ENCODE measurements around the gene PARD3B. TPM values are rescaled to one million over a fixed set of nuclear protein-coding genes. Genes with fewer than 3 reads are reported as not detected.

The PARD3B gene
- total and polyA plus RNA-seq, 8 donors, result 18.5 to 24.6 (median 21.1) TPM

GRCh38 chr2:204896146-204896545 lies 350.9 kb downstream of the PARD3B start:
- Histone ChIP-seq H3K4me3 (no peak overlapping the region), H3K27me3 (no peaks in the 10 kb centered on the region), H3K36me3 (no peaks in the 10 kb centered on the region), H3K27ac (no peak overlapping the region), H3K4me1 (no peaks in the 10 kb centered on the region), H3K9me3 (peaks cover 0 to 7% of the 10 kb centered on the region in 2 donors)
- intact Hi-C loops (cut with DNase I), result no loop called here
- DNase-seq, result no peak
- TF ChIP-seq, protein P1, sequence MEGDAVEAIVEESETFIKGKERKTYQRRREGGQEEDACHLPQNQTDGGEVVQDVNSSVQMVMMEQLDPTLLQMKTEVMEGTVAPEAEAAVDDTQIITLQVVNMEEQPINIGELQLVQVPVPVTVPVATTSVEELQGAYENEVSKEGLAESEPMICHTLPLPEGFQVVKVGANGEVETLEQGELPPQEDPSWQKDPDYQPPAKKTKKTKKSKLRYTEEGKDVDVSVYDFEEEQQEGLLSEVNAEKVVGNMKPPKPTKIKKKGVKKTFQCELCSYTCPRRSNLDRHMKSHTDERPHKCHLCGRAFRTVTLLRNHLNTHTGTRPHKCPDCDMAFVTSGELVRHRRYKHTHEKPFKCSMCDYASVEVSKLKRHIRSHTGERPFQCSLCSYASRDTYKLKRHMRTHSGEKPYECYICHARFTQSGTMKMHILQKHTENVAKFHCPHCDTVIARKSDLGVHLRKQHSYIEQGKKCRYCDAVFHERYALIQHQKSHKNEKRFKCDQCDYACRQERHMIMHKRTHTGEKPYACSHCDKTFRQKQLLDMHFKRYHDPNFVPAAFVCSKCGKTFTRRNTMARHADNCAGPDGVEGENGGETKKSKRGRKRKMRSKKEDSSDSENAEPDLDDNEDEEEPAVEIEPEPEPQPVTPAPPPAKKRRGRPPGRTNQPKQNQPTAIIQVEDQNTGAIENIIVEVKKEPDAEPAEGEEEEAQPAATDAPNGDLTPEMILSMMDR (IDR thresholded peaks at IDR 0.05), result no peak
- no peak for ATAC-seq

- H3K4me1 ChIP-seq, result no peaks in the 10 kb centered on the region
- H3K36me3 ChIP-seq, result no peaks in the 10 kb centered on the region
- no peaks in the 10 kb centered on the region for H3K27me3 ChIP-seq
- H3K4me3 ChIP-seq, result no peak overlapping the region
- TF ChIP-seq, protein P1 (IDR thresholded peaks at IDR 0.05), result no peak
- H3K9me3 ChIP-seq, result peaks cover 0 to 7% of the 10 kb centered on the region in 2 donors
- DNase-seq (no peak), ATAC-seq (no peak)
- intact Hi-C loops (cut with DNase I), result no loop called here
- H3K27ac ChIP-seq, result no peak overlapping the region
These were observed 352.3 kb downstream of the PARD3B start for GRCh38 chr2:204897561-204897960.

DNA sequence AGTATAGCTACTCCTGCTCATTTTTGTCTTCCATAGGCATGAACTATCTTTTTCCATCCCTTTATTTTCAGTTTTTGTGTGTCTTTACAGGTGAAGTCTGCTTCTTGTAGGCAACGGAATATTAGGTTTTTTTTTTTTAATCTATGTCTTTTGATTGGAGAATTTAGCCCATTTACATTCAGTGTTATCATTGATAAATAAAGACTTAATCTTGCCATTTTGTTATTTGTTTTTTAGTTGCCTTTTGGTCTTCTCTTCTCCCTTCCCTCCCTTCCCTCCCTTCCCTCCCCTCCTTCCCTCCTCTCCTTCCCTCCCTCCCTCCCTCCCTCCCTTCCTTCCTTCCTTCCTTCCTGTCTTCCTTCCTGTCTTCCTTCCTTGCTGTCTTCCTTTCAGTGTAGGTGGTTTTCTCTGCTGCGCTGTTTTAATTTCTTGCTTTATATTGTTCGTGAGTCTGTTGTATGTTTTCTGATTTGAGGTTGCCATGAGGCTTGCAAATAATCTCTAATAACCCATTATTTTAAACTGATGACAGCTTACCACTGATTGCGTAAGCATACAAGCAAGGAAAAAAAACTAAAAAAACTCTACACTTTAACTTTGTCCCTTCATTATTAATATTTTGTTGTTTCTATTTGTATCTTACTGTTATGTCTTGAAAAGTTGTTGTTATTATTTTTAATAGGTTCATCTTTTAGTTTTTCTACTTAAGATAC lies 353.8 kb downstream of the PARD3B start:
- Histone ChIP-seq H3K9me3 (peaks cover 0 to 7% of the 10 kb centered on the region in 2 donors), H3K36me3 (no peaks in the 10 kb centered on the region), H3K4me3 (no peak overlapping the region), H3K27ac (no peak overlapping the region), H3K27me3 (no peaks in the 10 kb centered on the region), H3K4me1 (no peaks in the 10 kb centered on the region)
- DNase-seq, result no peak
- TF ChIP-seq, protein P1 (IDR thresholded peaks at IDR 0.05), result no peak
- no peak for ATAC-seq
- intact Hi-C loops (cut with DNase I), result no loop called here

GRCh38 chr2:204899983-204900382 lies 354.7 kb downstream of the PARD3B start:
- TF ChIP-seq, protein P1 (IDR thresholded peaks at IDR 0.05), result no peak
- H3K4me1 ChIP-seq, result no peaks in the 10 kb centered on the region
- no peak overlapping the region for H3K27ac ChIP-seq
- ATAC-seq (no peak), DNase-seq (no peak)
- no peaks in the 10 kb centered on the region for H3K27me3 ChIP-seq
- H3K9me3 ChIP-seq, result peaks cover 0 to 7% of the 10 kb centered on the region in 2 donors
- H3K4me3 ChIP-seq, result no peak overlapping the region
- H3K36me3 ChIP-seq, result no peaks in the 10 kb centered on the region
- intact Hi-C loops (cut with DNase I), result no loop called here

DNA sequence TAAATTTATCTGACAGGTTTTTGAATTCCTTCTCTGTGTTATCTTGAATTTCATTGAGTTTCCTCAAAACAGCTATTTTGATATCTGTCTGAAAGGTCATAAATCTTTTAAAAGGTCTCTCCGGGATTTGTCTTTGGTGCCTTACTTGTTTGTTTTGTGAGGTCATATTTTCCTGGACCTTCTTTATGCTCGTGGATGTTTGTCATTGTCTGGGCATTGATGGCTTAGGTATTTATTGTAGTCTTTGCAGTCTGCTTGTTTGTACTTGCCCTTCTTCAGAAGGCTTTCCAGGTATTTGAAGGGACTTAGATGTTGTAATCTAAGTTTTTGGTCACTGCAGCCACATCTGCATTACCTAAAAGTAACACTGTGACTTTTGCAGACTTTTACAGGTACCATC lies 355.2 kb downstream of the PARD3B start:
- no peak for DNase-seq
- Histone ChIP-seq H3K4me1 (no peaks in the 10 kb centered on the region), H3K9me3 (peaks cover 0 to 7% of the 10 kb centered on the region in 2 donors), H3K27me3 (no peaks in the 10 kb centered on the region), H3K36me3 (no peaks in the 10 kb centered on the region), H3K27ac (no peak overlapping the region), H3K4me3 (no peak overlapping the region)
- no peak for ATAC-seq
- intact Hi-C loops (cut with DNase I), result no loop called here
- TF ChIP-seq, protein P1 (IDR thresholded peaks at IDR 0.05), result no peak
